IMR-90 (cell line): ENCODE data around the gene KCTD3. TPM values are rescaled to one million over a fixed set of nuclear protein-coding genes. Genes with fewer than 3 reads are reported as not detected.
A peak's percentile ranks its signal among the peaks of the same experiment; 100 is the strongest.

ENCODE experiments used
- ATAC-seq: fragments of 200-7000 bp; cut with Tn5 transposase; 2 replicates; pipeline ENCODE4 v1.9.1; 2020; ENCODE audit warnings: low read depth, mild to moderate bottlenecking, moderate library complexity
- BruUV-seq: library from RNA; stranded (reverse); fragments of 400-500 nt; replicated peaks from 2 replicates; lab custom pipeline; 2021; lab: Mats Ljungman, UMichigan
- CTCF ChIA-PET: fragments of 300-600 bp; formaldehyde crosslinking; extraction: SDS; loops from one replicate; lab custom pipeline; 2021; ENCODE audit warnings: antibody characterized with exemption; lab: Yijun Ruan, JAX
- POLR2A ChIA-PET: fragments of 300-600 bp; sonication (Branson Sonifier 250); formaldehyde crosslinking; loops from one replicate; lab custom pipeline; 2022; ENCODE audit warnings: antibody characterized with exemption; ENCODE audit not compliant: unreplicated experiment; lab: Charles Lee
- DNase-seq: peaks from one replicate; pipeline ENCODE4 v3.0.0; 2013
- H2AFZ ChIP-seq: replicated peaks from 2 replicates; pipeline ENCODE3; 2013; ENCODE audit warnings: low read length, mild to moderate bottlenecking; ENCODE audit not compliant: poor library complexity
- H2AK5ac ChIP-seq: 2 replicates; pipeline ENCODE4 v1.6.1; 2013; ENCODE audit warnings: low read depth, low read length, inconsistent platforms
- H2AK9ac ChIP-seq: replicated peaks from 2 replicates; pipeline ENCODE3; 2013; ENCODE audit warnings: mild to moderate bottlenecking, low read depth, low read length, moderate library complexity; ENCODE audit not compliant: poor library complexity
- H2BK120ac ChIP-seq: 2 replicates; pipeline ENCODE4 v1.6.1; 2013; ENCODE audit warnings: low read depth, low read length, inconsistent platforms
- H2BK15ac ChIP-seq: 3 replicates; pipeline ENCODE4 v1.6.1; 2013; ENCODE audit warnings: low read depth, low read length, inconsistent platforms
- H2BK20ac ChIP-seq: 2 replicates; pipeline ENCODE4 v1.6.1; 2013; ENCODE audit warnings: low read depth, mild to moderate bottlenecking, inconsistent platforms, low read length, moderate library complexity
- H2BK5ac ChIP-seq: 2 replicates; pipeline ENCODE4 v1.6.1; 2013; ENCODE audit warnings: mild to moderate bottlenecking, low read depth, low read length, inconsistent platforms; ENCODE audit not compliant: poor library complexity, severe bottlenecking
- H3K14ac ChIP-seq: replicated peaks from 2 replicates; pipeline ENCODE4 v1.6.1; 2013; ENCODE audit warnings: low read depth, low read length, inconsistent platforms
- H3K18ac ChIP-seq: 2 replicates; pipeline ENCODE4 v1.6.1; 2013; ENCODE audit warnings: low read depth, low read length, control low read depth
- H3K23ac ChIP-seq: 2 replicates; pipeline ENCODE4 v1.6.1; 2013; ENCODE audit warnings: low read depth, low read length, inconsistent platforms
- H3K27ac ChIP-seq: 2 replicates; pipeline ENCODE4 v1.5.1; 2013; ENCODE audit warnings: mild to moderate bottlenecking, control low read depth, low read length; ENCODE audit not compliant: insufficient read depth
- H3K27me3 ChIP-seq: 2 replicates; pipeline ENCODE4 v1.6.1; 2013; ENCODE audit warnings: low read length; ENCODE audit not compliant: control insufficient read depth, insufficient read depth
- H3K36me3 ChIP-seq: 2 replicates; pipeline ENCODE4 v1.6.1; 2013; ENCODE audit warnings: low read length, mixed read lengths; ENCODE audit not compliant: control insufficient read depth, insufficient read depth
- H3K4ac ChIP-seq: 2 replicates; pipeline ENCODE4 v1.6.1; 2013; ENCODE audit warnings: low read depth, low read length, inconsistent platforms
- H3K4me1 ChIP-seq: 2 replicates; pipeline ENCODE4 v1.6.1; 2013; ENCODE audit warnings: low read length, mixed read lengths; ENCODE audit not compliant: control insufficient read depth, insufficient read depth
- H3K4me2 ChIP-seq: 2 replicates; pipeline ENCODE4 v1.6.1; 2013; ENCODE audit warnings: low read depth, mild to moderate bottlenecking, control low read depth, low read length, moderate library complexity
- H3K4me3 ChIP-seq: 2 replicates; pipeline ENCODE4 v1.5.1; 2013; ENCODE audit warnings: low read depth, mild to moderate bottlenecking, control low read depth, low read length, moderate library complexity; ENCODE audit not compliant: insufficient read depth
- H3K56ac ChIP-seq: 2 replicates; pipeline ENCODE4 v1.6.1; 2013; ENCODE audit warnings: low read length, inconsistent platforms; ENCODE audit not compliant: insufficient read depth; ENCODE audit errors: extremely low read depth
- H3K79me1 ChIP-seq, 2 experiments: 2 replicates each; pipeline ENCODE4 v1.6.1; 2013; ENCODE audit warnings: low read length in 2 of 2, inconsistent platforms in 1 of 2, low read depth in 1 of 2
- H3K9ac ChIP-seq: 2 replicates; pipeline ENCODE4 v1.6.1; 2013; ENCODE audit warnings: low read depth, low read length, control low read depth
- H3K9me1 ChIP-seq: 2 replicates; pipeline ENCODE4 v1.6.1; 2013; ENCODE audit warnings: low read length, inconsistent platforms; ENCODE audit not compliant: insufficient read depth
- H3K9me3 ChIP-seq: 2 replicates; pipeline ENCODE4 v1.6.1; 2013; ENCODE audit warnings: low read length; ENCODE audit not compliant: control insufficient read depth, insufficient read depth
- H4K20me1 ChIP-seq: 2 replicates; pipeline ENCODE4 v1.6.1; 2013; ENCODE audit warnings: low read length, inconsistent platforms; ENCODE audit not compliant: insufficient read depth
- H4K5ac ChIP-seq: 2 replicates; pipeline ENCODE4 v1.6.1; 2013; ENCODE audit warnings: mild to moderate bottlenecking, low read depth, low read length, control low read depth
- H4K8ac ChIP-seq, 2 experiments: 2 replicates each; pipeline ENCODE4 v1.6.1; 2013; ENCODE audit warnings: low read depth in 2 of 2, low read length in 2 of 2, control low read depth in 1 of 2, inconsistent platforms in 1 of 2
- H4K91ac ChIP-seq: 2 replicates; pipeline ENCODE4 v1.6.1; 2013; ENCODE audit warnings: low read depth, low read length, inconsistent platforms; ENCODE audit not compliant: insufficient read depth
- MXI1 ChIP-seq: IDR thresholded peaks from 2 replicates; pipeline ENCODE4 v1.6.1; 2012; ENCODE audit warnings: low read depth, mild to moderate bottlenecking, low read length, moderate library complexity, borderline replicate concordance
- RAD21 ChIP-seq: IDR thresholded peaks from 2 replicates; pipeline ENCODE4 v1.6.1; 2012; ENCODE audit warnings: low read length, improper control_type of control experiment
- RFX5 ChIP-seq: IDR thresholded peaks from 2 replicates; pipeline ENCODE4 v1.8.0; 2012; ENCODE audit warnings: low read depth, mild to moderate bottlenecking, low read length, moderate library complexity
- WGBS, 2 experiments: methylation state at CpG; one replicate each; pipeline versions ENCODE4 v1.1.5 to v1.1.7; 2013; ENCODE audit warnings: missing lambda C conversion rate in 2 of 2; ENCODE audit not compliant: insufficient read length in 1 of 2; ENCODE audit errors: extremely low coverage in 2 of 2; 5-methylcytosine and 5-hydroxymethylcytosine counted together
- dilution Hi-C: fragments of 300-500 bp; cut with HindIII; formaldehyde crosslinking; loops from one replicate; pipeline ENCODE4 v1.14.3; 2018; ENCODE audit warnings: low sequenced_read_pairs; ENCODE audit not compliant: unreplicated experiment
- in situ Hi-C: fragments of 300-500 bp; cut with MboI; formaldehyde crosslinking; loops from 3 replicates; pipeline ENCODE4 v1.14.3; 2019; ENCODE audit warnings: low sequenced_read_pairs, inconsistent platforms, mixed read lengths
- intact Hi-C: fragments of 100-400 bp; cut with micrococcal nuclease; formaldehyde crosslinking; loops from 2 replicates; pipeline ENCODE4 v1.10.0; 2022
- polyA plus RNA-seq, 3 experiments: library from polyadenylated mRNA; depleted of rRNA; stranded (reverse); fragments of >200 nt; gene quantifications; 2 replicates each; pipeline ENCODE4 v1.2.3, GENCODE V29; 2012; ENCODE audit warnings: low replicate concordance in 1 of 3
- total RNA-seq: library from RNA; depleted of rRNA; stranded (reverse); fragments of >200 nt; gene quantifications from 2 replicates; pipeline ENCODE4 v1.2.3, GENCODE V29; 2012
- TF ChIP-seq, protein P1 (sequence below): fragments of 150-350 bp; IDR thresholded peaks from 2 replicates; pipeline ENCODE4 v1.6.1; 2017; ENCODE audit warnings: mild to moderate bottlenecking, antibody characterized with exemption, low read length, low read depth

KCTD3 gene
- total and polyA plus RNA-seq, 2 of the 4 experiments (the other 2 are of a cell fraction): 43.6 to 49.5 TPM

DNA sequence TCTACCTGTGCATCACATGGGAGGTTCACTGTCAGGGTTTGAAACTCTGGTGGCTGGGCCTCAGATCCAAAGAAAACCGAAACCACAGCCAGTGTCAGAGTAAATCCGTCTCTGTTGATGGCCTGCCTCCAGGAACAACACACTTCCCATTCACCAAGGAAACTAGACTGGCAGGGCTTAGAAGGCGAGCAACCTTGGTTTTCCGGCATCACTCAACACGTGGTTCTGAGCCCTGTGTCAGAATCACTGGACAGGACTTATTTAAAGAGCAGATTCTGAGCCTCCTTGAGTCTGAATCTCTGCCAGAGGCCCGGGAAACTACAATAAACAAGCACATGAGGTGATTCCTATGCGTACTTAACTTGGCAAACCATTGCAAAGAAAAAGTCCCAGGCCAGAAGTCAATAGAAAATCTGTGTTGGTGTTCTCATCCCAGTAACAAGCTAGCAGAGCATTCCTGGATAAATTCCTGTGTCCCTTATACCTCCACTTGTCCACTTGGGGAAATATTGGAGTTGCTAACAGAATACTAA lies 70.0 kb downstream of the KCTD3 start:
- Histone ChIP-seq H3K4me3 (no peak overlapping the region), H2BK5ac (no peak overlapping the region), H2BK120ac (peak overlapping the region; percentile 48), H4K20me1 (no peaks in the 10 kb centered on the region), H4K91ac (0 out of 2 replicates have a peak overlapping the region, but pooled peaks have one; percentile 4), H3K4me1 (peaks cover 6% of the 10 kb centered on the region; the same call in 1 of the 2 replicates), H3K9me1 (peaks cover 7% of the 10 kb centered on the region; the same call in 1 of the 2 replicates), H2AK9ac (peak overlapping the region; percentile 43), H3K23ac (no peak overlapping the region), H4K5ac (peak overlapping the region; percentile 6; the same call in 1 of the 2 replicates), H2AFZ (peak overlapping the region; percentile 69), H3K4ac (peak overlapping the region; percentile 40), H3K4me2 (peak overlapping the region; percentile 39), H3K36me3 (no peaks in the 10 kb centered on the region), H3K27me3 (no peaks in the 10 kb centered on the region), H3K18ac (peak overlapping the region; percentile 12; the same call in 1 of the 2 replicates), H3K9ac (no peak overlapping the region), H2BK15ac (no peak overlapping the region), H3K27ac (peak overlapping the region; percentile 51; the same call in 1 of the 2 replicates), H2AK5ac (no peak overlapping the region), H3K56ac (no peak overlapping the region), H3K79me1 (no peaks in the 10 kb centered on the region), H3K14ac (no peak overlapping the region), H3K9me3 (no peaks in the 10 kb centered on the region), H4K8ac (peak overlapping the region in 1 of 2 experiments; percentile 7; a peak in 1 of 4 replicates), H2BK20ac (peak overlapping the region; percentile 2; the same call in 1 of the 2 replicates)
- ChIA-PET POLR2A (no interaction called here), CTCF (interaction anchor here (0.6 kb wide), 1 partner anchor 73 kb away, joined by 3 read pairs; no protein-coding TSS in a partner anchor)
- DNase-seq: peak; percentile 94
- dilution Hi-C loops (no loop called here), intact Hi-C loops (no loop called here), in situ Hi-C loops (no loop called here)
- ATAC-seq: peak; percentile 81
- peak; percentile 70; the same call in 1 of the 2 replicates for TF ChIP-seq MXI1
- TF ChIP-seq RAD21: no peak
- no peak for TF ChIP-seq RFX5
- TF ChIP-seq, protein P1, sequence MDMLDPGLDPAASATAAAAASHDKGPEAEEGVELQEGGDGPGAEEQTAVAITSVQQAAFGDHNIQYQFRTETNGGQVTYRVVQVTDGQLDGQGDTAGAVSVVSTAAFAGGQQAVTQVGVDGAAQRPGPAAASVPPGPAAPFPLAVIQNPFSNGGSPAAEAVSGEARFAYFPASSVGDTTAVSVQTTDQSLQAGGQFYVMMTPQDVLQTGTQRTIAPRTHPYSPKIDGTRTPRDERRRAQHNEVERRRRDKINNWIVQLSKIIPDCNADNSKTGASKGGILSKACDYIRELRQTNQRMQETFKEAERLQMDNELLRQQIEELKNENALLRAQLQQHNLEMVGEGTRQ: peak; percentile 51; the same call in 1 of the 2 replicates
- BruUV-seq: no TSS peak
- 20% methylated on average over 1 of the region's 7 CpGs; no CpG with 5 or more reads in 1 of the 2 experiments for WGBS, 2 experiments
